GM18505 (cell line): Measurements from ENCODE around the gene STEAP2.

ENCODE experiments used
- ATAC-seq: cut with Tn5 transposase; IDR thresholded peaks from one replicate; pipeline ENCODE4 v1.9.1; 2021; ENCODE audit not compliant: unreplicated experiment
- POLR2A ChIP-seq: IDR thresholded peaks from 4 replicates; pipeline ENCODE4 v1.6.1; 2011; ENCODE audit warnings: borderline replicate concordance; ENCODE audit not compliant: insufficient read depth, insufficient read length; ENCODE audit errors: extremely low read depth

STEAP2 gene

GRCh38 chr7:90276033-90276728 lies 64.6 kb downstream of the STEAP2 start:
- ATAC-seq: no peak

More at GRCh38 chr7:90276033-90276728, 64.6 kb downstream of the STEAP2 start:
- no peak for TF ChIP-seq POLR2A
